ENCODE results near the gene TMEM106B.

The TMEM106B gene

DNA sequence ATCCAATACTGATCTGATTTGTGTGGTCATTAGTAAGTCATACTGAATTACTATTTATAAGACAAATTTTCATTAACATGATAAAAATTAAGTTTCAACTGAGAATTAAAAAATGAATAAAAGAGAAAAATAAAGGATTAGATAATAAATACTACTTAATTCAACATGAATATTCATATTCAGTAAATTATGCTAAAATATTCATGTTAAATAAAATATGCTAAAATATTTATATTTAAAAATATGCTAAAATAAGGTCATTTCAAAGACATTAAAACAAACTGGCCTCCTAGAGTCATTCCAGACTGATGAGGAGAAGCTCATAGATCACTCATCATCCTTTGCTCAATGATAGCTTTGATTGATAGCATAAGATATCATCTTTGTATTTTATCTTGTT lies 16.7 kb upstream of the TMEM106B start:
- no peak for TF ChIP-seq CTCF (IDR thresholded peaks at IDR 0.05; ENCODE audit: extremely low read depth, insufficient read depth, missing control alignments)
- in situ Hi-C loops (cut with MboI; ENCODE audit: low pct_unique_long_range_greater_than_20kb, low sequenced_read_pairs, unreplicated experiment): no loop called here
- DNase-seq (ENCODE audit: low spot score): no peak

GRCh38 chr7:12196386-12196785 lies 14.7 kb upstream of the TMEM106B start:
- TF ChIP-seq CTCF (IDR thresholded peaks at IDR 0.05; ENCODE audit: extremely low read depth, insufficient read depth, missing control alignments): no peak
- DNase-seq (ENCODE audit: low spot score): no peak
- in situ Hi-C loops (cut with MboI; ENCODE audit: low pct_unique_long_range_greater_than_20kb, low sequenced_read_pairs, unreplicated experiment): no loop called here

- no peak for TF ChIP-seq CTCF (IDR thresholded peaks at IDR 0.05; ENCODE audit: extremely low read depth, insufficient read depth, missing control alignments)
- in situ Hi-C loops (cut with MboI; ENCODE audit: low pct_unique_long_range_greater_than_20kb, low sequenced_read_pairs, unreplicated experiment): no loop called here
- no peak for DNase-seq (ENCODE audit: low spot score)
Measured at GRCh38 chr7:12199363-12199762, 11.7 kb upstream of the TMEM106B start.

- DNase-seq (ENCODE audit: low spot score): no peak
- no peak for TF ChIP-seq CTCF (IDR thresholded peaks at IDR 0.05; ENCODE audit: extremely low read depth, insufficient read depth, missing control alignments)
- in situ Hi-C loops (cut with MboI; ENCODE audit: low pct_unique_long_range_greater_than_20kb, low sequenced_read_pairs, unreplicated experiment): no loop called here
Measured at GRCh38 chr7:12207046-12207445, 4.0 kb upstream of the TMEM106B start.

DNA sequence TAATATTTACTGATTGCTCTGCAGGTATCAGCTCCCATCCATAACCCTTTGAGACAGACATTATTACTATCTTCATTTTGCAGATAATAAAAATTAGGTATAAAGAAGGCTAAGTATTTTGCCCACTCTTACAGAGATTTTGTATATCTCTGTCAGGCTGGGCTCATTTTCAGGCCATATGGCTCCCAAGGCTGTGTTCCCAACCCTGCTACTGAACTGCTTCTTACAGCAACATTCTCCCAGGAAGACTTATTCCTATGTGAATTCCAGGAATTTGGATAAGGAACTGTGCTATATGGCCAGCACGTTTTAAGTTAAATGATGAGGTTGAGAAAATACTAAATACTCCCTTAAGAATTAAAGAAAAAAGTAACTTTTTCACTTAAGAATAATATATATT lies 1.9 kb upstream of the TMEM106B start:
- no peak for DNase-seq (ENCODE audit: low spot score)
- no peak for TF ChIP-seq CTCF (IDR thresholded peaks at IDR 0.05; ENCODE audit: extremely low read depth, insufficient read depth, missing control alignments)
- in situ Hi-C loops (cut with MboI; ENCODE audit: low pct_unique_long_range_greater_than_20kb, low sequenced_read_pairs, unreplicated experiment): no loop called here

DNA sequence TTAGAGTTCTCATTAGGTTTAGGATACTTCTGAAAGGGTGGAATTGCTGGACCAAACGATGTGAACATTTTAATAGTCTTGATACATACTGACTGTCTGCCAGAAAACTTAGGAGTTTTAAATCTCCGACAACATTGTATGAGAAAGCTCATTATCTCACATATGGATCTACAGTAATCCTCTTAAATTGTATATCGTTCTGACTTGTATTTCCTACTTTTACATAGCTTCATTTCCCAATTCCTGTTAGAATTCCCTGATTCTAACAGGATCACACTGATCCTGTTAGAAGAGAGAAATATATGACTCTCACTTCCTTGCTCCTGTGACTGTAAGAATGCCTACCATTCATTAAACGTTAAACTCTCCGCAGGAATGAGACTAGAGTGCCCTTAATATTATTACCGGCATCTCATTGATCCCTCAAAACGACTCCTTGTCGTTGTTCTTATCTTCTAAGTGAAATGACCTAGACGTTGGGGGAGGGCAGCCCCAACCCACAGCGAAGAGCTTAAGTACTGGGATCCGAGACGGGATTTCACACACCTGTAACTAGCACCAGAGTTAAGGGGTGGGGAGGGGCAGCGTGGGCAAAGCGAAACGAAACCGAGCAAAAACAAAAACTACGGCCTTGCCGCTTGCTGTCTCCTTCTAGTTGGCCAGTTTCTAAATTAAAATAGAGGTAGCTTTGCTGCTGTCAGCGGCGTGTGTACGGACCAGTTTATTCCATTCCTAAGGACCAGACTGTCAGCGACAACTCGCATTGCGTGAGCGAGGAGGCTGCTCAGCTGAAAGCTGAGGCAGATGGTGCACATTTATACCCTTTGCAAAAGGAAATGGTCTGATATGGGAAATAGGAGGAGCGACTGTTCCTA lies 678 bp upstream of the TMEM106B start:
- in situ Hi-C loops (cut with MboI; ENCODE audit: low pct_unique_long_range_greater_than_20kb, low sequenced_read_pairs, unreplicated experiment): no loop called here
- DNase-seq (ENCODE audit: low spot score): peak; percentile 6

More for the DNA sequence above, 678 bp upstream of the TMEM106B start:
- TF ChIP-seq CTCF (IDR thresholded peaks at IDR 0.05; ENCODE audit: extremely low read depth, insufficient read depth, missing control alignments): no peak

Measured in GM13977 (cell line).